Naive thymus-derived CD8-positive, alpha-beta T cell (primary cell): Measurements from ENCODE around the gene RIMS1. TPM values are rescaled to one million over a fixed set of nuclear protein-coding genes. Genes with fewer than 3 reads are reported as not detected.

Source experiments
- ATAC-seq, 2 donors: fragments of 150-1000 bp; cut with Tn5 transposase in 1 of 2; sonication (Bioruptor Pico), chemical (Tn5 transposase) in 1 of 2; 1 replicate in 1 of 2; 2 replicates in 1 of 2; pipeline ENCODE4 v1.10.0; 2021; ENCODE audit warnings: mild to moderate bottlenecking in 2 of 2, moderate library complexity in 2 of 2
- POLR2A ChIA-PET: fragments of 350-600 bp; sonication (Branson Sonifier 250); formaldehyde crosslinking; loops from one replicate; lab custom pipeline; 2021; ENCODE audit warnings: antibody characterized with exemption; lab: Charles Lee
- DNase-seq, 10 donors: peaks; one replicate each; pipeline versions ENCODE4 v3.0.0 to v3.0.0-alpha.2; 2020 to 2022
- H3K27ac Mint-ChIP-seq, 10 donors: one replicate each; pipeline ENCODE4 v1.8.0; 2020 to 2022; ENCODE audit warnings: mild to moderate bottlenecking in 10 of 10, mixed read lengths in 10 of 10, moderate library complexity in 4 of 10, inconsistent platforms in 1 of 10
- H3K27me3 Mint-ChIP-seq, 5 donors: one replicate each; pipeline ENCODE4 v1.8.0; 2021 to 2022; ENCODE audit warnings: mixed read lengths in 5 of 5
- H3K36me3 Mint-ChIP-seq, 3 donors: one replicate each; pipeline ENCODE4 v1.8.0; 2020 to 2022; ENCODE audit warnings: mixed read lengths in 3 of 3, mild to moderate bottlenecking in 2 of 3, inconsistent platforms in 1 of 3
- H3K4me1 Mint-ChIP-seq, 4 donors: one replicate each; pipeline ENCODE4 v1.8.0; 2021 to 2022; ENCODE audit warnings: mixed read lengths in 4 of 4
- H3K4me3 Mint-ChIP-seq, 10 donors: one replicate each; pipeline ENCODE4 v1.8.0; 2020 to 2022; ENCODE audit warnings: mild to moderate bottlenecking in 10 of 10, mixed read lengths in 10 of 10, moderate library complexity in 6 of 10, inconsistent platforms in 1 of 10
- H3K9me3 Mint-ChIP-seq, 9 donors: one replicate each; pipeline ENCODE4 v1.8.0; 2020 to 2022; ENCODE audit warnings: mixed read lengths in 9 of 9, mild to moderate bottlenecking in 3 of 9, inconsistent platforms in 1 of 9, moderate library complexity in 1 of 9
- polyA plus RNA-seq, 3 donors: library from polyadenylated mRNA; unstranded; fragments of 300-500 nt; fragmentation: Illumina TruSeq; gene quantifications; one replicate each; pipeline ENCODE4 v1.2.3, GENCODE V29; 2021
- total RNA-seq, 8 experiments: library from RNA in 2 of 8; stranded (reverse) in 2 of 8; gene quantifications; one replicate each; pipeline ENCODE4 v1.2.3 and lab custom pipeline; 2021 to 2026

RIMS1 gene
- total and polyA plus RNA-seq, 5 experiments from 2014 or later: not detected

GRCh38 chr6:72219536-72219935 is 333.2 kb downstream of the RIMS1 start:
- H3K27me3 Mint-ChIP-seq: no peaks in the 10 kb centered on the region
- no peak overlapping the region for H3K27ac Mint-ChIP-seq
- DNase-seq (no peak), ATAC-seq (no peak)
- H3K4me3 Mint-ChIP-seq: no peak overlapping the region
- H3K4me1 Mint-ChIP-seq: no peaks in the 10 kb centered on the region
- no peaks in the 10 kb centered on the region for H3K36me3 Mint-ChIP-seq
- no peaks in the 10 kb centered on the region for H3K9me3 Mint-ChIP-seq
- POLR2A ChIA-PET: no interaction called here

GRCh38 chr6:72238021-72238420 is 351.7 kb downstream of the RIMS1 start:
- Mint-ChIP-seq H3K9me3 (peaks cover 0 to 2% (median 0%) of the 10 kb centered on the region in 9 donors), H3K27me3 (no peaks in the 10 kb centered on the region), H3K4me3 (no peak overlapping the region), H3K27ac (no peak overlapping the region), H3K4me1 (no peaks in the 10 kb centered on the region), H3K36me3 (no peaks in the 10 kb centered on the region)
- no peak for DNase-seq
- POLR2A ChIA-PET: no interaction called here
- ATAC-seq: no peak

GRCh38 chr6:72238900-72239299 is 352.6 kb downstream of the RIMS1 start:
- Mint-ChIP-seq H3K36me3 (no peaks in the 10 kb centered on the region), H3K27ac (no peak overlapping the region), H3K4me1 (no peaks in the 10 kb centered on the region), H3K4me3 (no peak overlapping the region), H3K27me3 (no peaks in the 10 kb centered on the region), H3K9me3 (peaks cover 0 to 2% (median 0%) of the 10 kb centered on the region in 9 donors)
- DNase-seq (no peak), ATAC-seq (no peak)
- POLR2A ChIA-PET: no interaction called here

GRCh38 chr6:72245565-72245964 is 359.2 kb downstream of the RIMS1 start:
- DNase-seq (no peak), ATAC-seq (no peak)
- Mint-ChIP-seq H3K27me3 (no peaks in the 10 kb centered on the region), H3K4me3 (no peak overlapping the region), H3K9me3 (no peaks in the 10 kb centered on the region), H3K4me1 (no peaks in the 10 kb centered on the region), H3K36me3 (no peaks in the 10 kb centered on the region), H3K27ac (no peak overlapping the region)
- POLR2A ChIA-PET: no interaction called here

GRCh38 chr6:72246926-72247325 is 360.6 kb downstream of the RIMS1 start:
- H3K27ac Mint-ChIP-seq: no peak overlapping the region
- ATAC-seq (no peak), DNase-seq (no peak)
- no peak overlapping the region for H3K4me3 Mint-ChIP-seq
- H3K9me3 Mint-ChIP-seq: no peaks in the 10 kb centered on the region
- no peaks in the 10 kb centered on the region for H3K27me3 Mint-ChIP-seq
- H3K4me1 Mint-ChIP-seq: no peaks in the 10 kb centered on the region
- POLR2A ChIA-PET: no interaction called here
- no peaks in the 10 kb centered on the region for H3K36me3 Mint-ChIP-seq

- ATAC-seq (no peak), DNase-seq (no peak)
- no peak overlapping the region for H3K4me3 Mint-ChIP-seq
- no peaks in the 10 kb centered on the region for H3K4me1 Mint-ChIP-seq
- H3K27me3 Mint-ChIP-seq: no peaks in the 10 kb centered on the region
- H3K9me3 Mint-ChIP-seq: no peaks in the 10 kb centered on the region
- POLR2A ChIA-PET: no interaction called here
- no peaks in the 10 kb centered on the region for H3K36me3 Mint-ChIP-seq
- no peak overlapping the region for H3K27ac Mint-ChIP-seq
Measured at GRCh38 chr6:72248621-72249020, 362.3 kb downstream of the RIMS1 start.

GRCh38 chr6:72250664-72251063 is 364.3 kb downstream of the RIMS1 start:
- H3K27ac Mint-ChIP-seq: no peak overlapping the region

GRCh38 chr6:72260489-72260888 is 374.1 kb downstream of the RIMS1 start:
- Mint-ChIP-seq H3K27ac (no peak overlapping the region), H3K4me3 (no peak overlapping the region), H3K27me3 (peaks cover 0 to 2% (median 0%) of the 10 kb centered on the region in 5 donors), H3K9me3 (no peaks in the 10 kb centered on the region), H3K36me3 (no peaks in the 10 kb centered on the region), H3K4me1 (no peaks in the 10 kb centered on the region)
- POLR2A ChIA-PET: no interaction called here
- DNase-seq (no peak), ATAC-seq (no peak)

More at GRCh38 chr6:72250664-72251063, 364.3 kb downstream of the RIMS1 start:
- POLR2A ChIA-PET: no interaction called here
- H3K36me3 Mint-ChIP-seq: no peaks in the 10 kb centered on the region
- ATAC-seq: no peak
- H3K9me3 Mint-ChIP-seq: no peaks in the 10 kb centered on the region
- no peaks in the 10 kb centered on the region for H3K4me1 Mint-ChIP-seq
- no peak for DNase-seq
- no peak overlapping the region for H3K4me3 Mint-ChIP-seq
- H3K27me3 Mint-ChIP-seq: no peaks in the 10 kb centered on the region

GRCh38 chr6:72261554-72261953 is 375.2 kb downstream of the RIMS1 start:
- Mint-ChIP-seq H3K9me3 (no peaks in the 10 kb centered on the region), H3K4me3 (no peak overlapping the region), H3K27me3 (peaks cover 0 to 2% (median 0%) of the 10 kb centered on the region in 5 donors), H3K36me3 (no peaks in the 10 kb centered on the region), H3K27ac (no peak overlapping the region), H3K4me1 (no peaks in the 10 kb centered on the region)
- POLR2A ChIA-PET: no interaction called here
- no peak for ATAC-seq
- DNase-seq: no peak

- no peaks in the 10 kb centered on the region for H3K36me3 Mint-ChIP-seq
- POLR2A ChIA-PET: no interaction called here
- ATAC-seq: no peak
Measured at GRCh38 chr6:72262254-72262653, 375.9 kb downstream of the RIMS1 start.

GRCh38 chr6:72267470-72267869 is 381.1 kb downstream of the RIMS1 start:
- H3K36me3 Mint-ChIP-seq: no peaks in the 10 kb centered on the region
- peaks cover 0 to 2% (median 0%) of the 10 kb centered on the region in 5 donors for H3K27me3 Mint-ChIP-seq
- DNase-seq: no peak
- H3K9me3 Mint-ChIP-seq: peaks cover 0 to 2% (median 0%) of the 10 kb centered on the region in 9 donors
- H3K4me3 Mint-ChIP-seq: no peak overlapping the region
- no peak for ATAC-seq
- POLR2A ChIA-PET: no interaction called here
- H3K27ac Mint-ChIP-seq: no peak overlapping the region
- H3K4me1 Mint-ChIP-seq: no peaks in the 10 kb centered on the region

More at GRCh38 chr6:72262254-72262653, 375.9 kb downstream of the RIMS1 start:
- Mint-ChIP-seq H3K27ac (no peak overlapping the region), H3K4me3 (no peak overlapping the region), H3K9me3 (no peaks in the 10 kb centered on the region), H3K4me1 (no peaks in the 10 kb centered on the region), H3K27me3 (peaks cover 0 to 2% (median 0%) of the 10 kb centered on the region in 5 donors)
- DNase-seq: no peak

- Mint-ChIP-seq H3K4me1 (no peaks in the 10 kb centered on the region), H3K27me3 (no peaks in the 10 kb centered on the region), H3K36me3 (no peaks in the 10 kb centered on the region), H3K9me3 (peaks cover 0 to 2% (median 0%) of the 10 kb centered on the region in 9 donors), H3K4me3 (no peak overlapping the region), H3K27ac (no peak overlapping the region)
- DNase-seq: no peak
- no peak for ATAC-seq
- POLR2A ChIA-PET: no interaction called here
Measured at GRCh38 chr6:72271531-72271930, 385.2 kb downstream of the RIMS1 start.

GRCh38 chr6:72272958-72273357 is 386.6 kb downstream of the RIMS1 start:
- no peak overlapping the region for H3K4me3 Mint-ChIP-seq
- ATAC-seq (no peak), DNase-seq (no peak)
- POLR2A ChIA-PET: no interaction called here
- H3K27ac Mint-ChIP-seq: no peak overlapping the region
- H3K36me3 Mint-ChIP-seq: no peaks in the 10 kb centered on the region
- no peaks in the 10 kb centered on the region for H3K27me3 Mint-ChIP-seq
- no peaks in the 10 kb centered on the region for H3K4me1 Mint-ChIP-seq
- H3K9me3 Mint-ChIP-seq: peaks cover 0 to 2% (median 0%) of the 10 kb centered on the region in 9 donors

GRCh38 chr6:72275888-72276287 is 389.5 kb downstream of the RIMS1 start:
- ATAC-seq (no peak), DNase-seq (no peak)
- Mint-ChIP-seq H3K4me3 (no peak overlapping the region), H3K4me1 (no peaks in the 10 kb centered on the region), H3K27ac (no peak overlapping the region), H3K36me3 (no peaks in the 10 kb centered on the region), H3K9me3 (no peaks in the 10 kb centered on the region), H3K27me3 (no peaks in the 10 kb centered on the region)
- POLR2A ChIA-PET: no interaction called here
